Skeletal muscle cell (primary cell): ENCODE results near the gene CCDC138.

Source experiments
- DNase-seq: peaks from one replicate; pipeline ENCODE4 v3.0.0-alpha.2; 2010; ENCODE audit warnings: low read depth
- H3K4me3 ChIP-seq: 2 replicates; pipeline ENCODE4 v1.5.1; 2011; ENCODE audit warnings: low read depth, mild to moderate bottlenecking, control low read depth, low read length, moderate library complexity

CCDC138 gene

DNA sequence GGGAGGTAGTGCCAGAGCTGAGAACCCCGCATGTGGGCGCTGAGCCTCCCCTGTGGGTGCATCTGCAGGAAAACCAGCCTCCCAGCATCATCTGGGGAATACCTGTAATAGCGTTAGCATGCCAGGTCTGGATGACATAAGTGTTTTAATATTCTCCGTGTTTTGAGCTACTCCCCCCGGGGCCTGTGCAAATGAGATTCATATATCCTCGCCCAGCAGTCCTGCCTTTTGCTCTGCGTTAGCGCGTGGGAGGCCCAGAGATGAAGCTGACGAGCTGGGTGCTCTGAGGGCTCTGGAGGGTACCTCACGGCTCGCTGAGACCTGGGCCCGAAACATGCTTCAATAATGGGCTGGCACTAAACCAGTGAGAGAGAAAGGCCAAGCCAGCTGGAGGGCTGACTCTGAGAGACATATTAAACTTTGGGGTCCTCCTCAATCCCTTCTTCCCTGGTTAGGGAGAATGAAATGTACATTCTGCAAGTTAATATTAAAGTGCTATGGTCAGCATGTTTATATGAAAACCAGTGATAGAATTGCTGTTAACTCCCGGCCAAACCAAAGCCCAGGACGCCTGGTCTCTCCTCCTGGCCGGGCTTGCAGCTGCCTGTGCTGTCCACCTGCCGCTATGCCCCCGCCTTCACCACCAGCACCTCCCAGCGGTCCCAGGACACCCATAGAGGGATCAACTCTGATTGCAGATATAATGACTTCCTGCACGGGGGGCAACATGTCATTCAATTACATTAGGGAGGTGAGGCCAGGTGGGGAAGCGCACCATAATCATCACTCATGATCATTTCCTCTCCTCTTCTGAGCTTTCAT, 125.4 kb downstream of the CCDC138 start:
- no peak for DNase-seq
- H3K4me3 ChIP-seq: no peak overlapping the region

DNA sequence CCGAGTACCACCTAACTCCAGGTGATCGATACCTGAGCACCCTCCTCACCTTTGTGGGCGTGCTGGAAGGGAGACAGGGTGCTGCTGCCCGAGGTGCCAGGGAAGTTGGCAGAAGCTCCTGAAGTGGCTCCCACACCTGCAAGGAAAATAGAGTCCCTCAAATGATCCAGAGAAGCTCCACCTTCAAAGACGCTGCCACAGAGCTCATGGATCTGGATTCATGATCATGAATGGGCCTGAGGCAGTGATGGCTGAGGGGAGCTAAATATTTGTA, 126.0 kb downstream of the CCDC138 start:
- no peak for DNase-seq
- no peak overlapping the region for H3K4me3 ChIP-seq

DNA sequence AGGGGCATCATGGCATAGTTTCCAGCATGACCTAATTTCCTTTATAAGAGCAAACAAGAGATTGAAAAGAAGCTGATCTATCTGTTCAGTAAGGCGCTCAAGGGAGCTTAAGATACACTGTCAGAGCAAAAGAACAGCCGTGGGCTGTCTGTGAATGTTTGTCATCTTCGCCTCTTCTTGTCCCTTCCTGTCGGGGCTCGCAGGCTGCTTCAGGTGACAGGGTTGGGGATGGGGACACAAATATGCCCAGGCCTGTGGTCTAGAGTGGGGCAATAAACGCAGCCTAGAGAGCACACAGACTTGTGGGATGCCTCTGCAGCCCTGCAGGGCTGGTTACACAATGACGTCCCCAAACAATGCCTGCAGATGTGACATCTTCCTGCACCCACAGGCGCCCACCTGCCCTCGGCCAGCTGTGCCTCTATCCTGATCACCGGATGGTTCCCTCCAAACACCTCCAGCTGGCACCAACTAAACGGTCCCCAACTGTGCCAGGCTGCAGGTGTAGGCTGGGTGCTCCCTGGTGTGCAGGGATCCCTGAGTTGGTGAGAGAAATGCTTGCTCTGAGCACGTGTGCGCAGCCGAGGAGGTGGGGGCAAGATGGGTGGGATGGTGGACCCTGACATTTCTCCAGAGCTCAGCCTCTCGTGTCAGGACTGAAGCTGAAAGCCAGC, 129.7 kb downstream of the CCDC138 start:
- no peak overlapping the region for H3K4me3 ChIP-seq
- no peak for DNase-seq

DNA sequence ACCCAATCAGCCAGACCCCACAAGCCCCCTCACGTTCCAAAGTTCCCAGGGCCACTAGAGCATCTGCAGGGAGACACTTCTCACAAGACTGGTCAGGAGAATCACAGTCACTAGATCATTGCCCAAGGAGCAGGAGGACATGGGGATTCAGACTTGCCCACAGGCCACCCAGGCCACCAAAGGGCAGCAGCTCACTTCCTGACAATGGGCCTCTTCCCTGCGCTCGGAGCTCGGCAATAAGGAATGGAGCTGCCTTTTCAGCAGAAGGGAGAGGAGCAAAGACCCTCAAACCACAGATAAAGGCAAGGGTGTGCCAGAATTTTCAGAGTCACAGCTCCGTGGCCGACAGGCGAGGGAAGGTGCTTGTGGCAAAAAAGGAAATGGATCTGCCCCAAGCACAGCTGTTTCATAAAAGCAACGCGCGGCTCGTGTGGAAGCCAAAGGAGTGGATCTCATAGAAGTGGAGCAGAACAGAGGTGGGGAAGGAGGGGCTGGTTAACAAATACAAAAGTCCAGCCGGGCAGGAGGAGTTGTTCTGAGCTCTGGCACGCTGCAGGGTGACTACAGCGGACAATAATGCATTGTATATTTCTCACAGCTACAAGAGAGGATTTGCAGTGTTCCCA, 130.3 kb downstream of the CCDC138 start:
- H3K4me3 ChIP-seq: no peak overlapping the region
- no peak for DNase-seq

DNA sequence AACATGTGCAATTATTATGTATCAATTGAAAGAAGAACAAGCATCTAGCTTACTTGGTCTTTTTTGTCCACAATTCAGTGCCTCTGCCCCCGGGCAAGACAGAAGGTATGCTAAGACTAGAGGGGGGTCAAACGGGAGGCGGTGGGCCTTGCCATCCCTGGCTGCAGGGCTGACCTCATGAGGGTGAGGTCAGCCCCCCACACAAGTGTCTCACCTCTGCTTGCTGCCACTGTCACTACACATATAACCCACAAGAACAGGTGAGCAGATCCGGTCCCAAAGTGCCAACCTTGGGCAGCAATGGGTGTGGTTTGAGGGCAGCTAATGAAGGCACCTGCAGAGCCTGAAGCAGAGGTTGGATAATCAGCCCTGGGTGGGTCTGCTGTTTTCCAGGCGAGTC, 131.0 kb downstream of the CCDC138 start:
- H3K4me3 ChIP-seq: no peak overlapping the region
- DNase-seq: no peak

DNA sequence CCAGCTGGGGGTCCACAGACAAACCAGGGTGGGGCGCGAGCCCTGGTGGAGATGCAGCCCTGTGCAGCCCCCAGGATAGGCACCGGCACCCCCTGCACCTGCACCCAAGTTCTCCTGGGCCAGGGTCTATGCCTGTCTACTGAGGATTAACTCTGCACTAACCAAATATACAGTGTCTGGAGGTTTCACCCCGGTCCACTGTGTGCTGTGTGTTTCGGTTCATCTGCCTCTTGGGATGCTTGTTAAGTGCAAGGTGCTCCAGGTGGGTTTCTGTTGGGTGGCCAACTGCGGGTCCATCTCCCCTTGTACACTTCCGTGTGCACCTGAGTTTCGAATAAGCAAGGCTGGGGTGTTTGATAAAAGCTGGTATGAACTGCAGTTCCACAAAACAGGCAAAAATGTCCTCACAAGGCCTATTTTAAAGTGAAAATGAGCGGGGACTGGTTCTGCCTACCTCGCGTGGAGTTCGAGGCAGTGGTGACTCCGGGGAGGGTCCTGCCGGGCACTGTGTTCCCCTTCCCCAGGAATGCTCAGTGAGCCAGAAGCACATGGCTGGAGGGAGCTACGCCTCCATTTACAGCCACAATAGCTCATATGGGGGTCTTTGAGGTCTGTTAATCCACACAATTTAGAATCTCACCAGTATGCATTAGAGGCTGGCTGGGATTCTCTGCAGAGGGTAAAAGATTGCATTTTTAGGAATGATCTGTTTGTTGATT, 131.7 kb downstream of the CCDC138 start:
- no peak for DNase-seq
- no peak overlapping the region for H3K4me3 ChIP-seq

DNA sequence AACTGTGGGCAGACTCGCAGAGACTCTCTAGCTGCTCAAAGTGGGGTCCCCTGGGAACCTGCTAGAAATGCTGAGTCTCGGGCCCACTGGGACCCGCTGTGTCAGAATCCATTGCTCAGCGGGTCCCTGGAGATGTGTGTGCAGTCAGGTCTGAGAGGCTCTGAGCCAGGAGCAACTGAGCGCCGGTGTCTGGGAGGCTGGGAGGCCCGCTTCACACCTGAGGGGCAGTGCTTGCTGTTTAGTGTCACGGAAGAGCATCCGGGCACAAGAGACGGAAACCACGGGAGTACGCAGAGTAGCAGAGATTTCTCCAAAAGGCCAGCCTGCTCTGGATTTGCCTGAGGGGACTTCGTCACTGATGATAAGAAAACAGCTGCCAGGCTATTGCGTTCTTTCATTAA, 132.4 kb downstream of the CCDC138 start:
- DNase-seq: no peak
- H3K4me3 ChIP-seq: no peak overlapping the region

DNA sequence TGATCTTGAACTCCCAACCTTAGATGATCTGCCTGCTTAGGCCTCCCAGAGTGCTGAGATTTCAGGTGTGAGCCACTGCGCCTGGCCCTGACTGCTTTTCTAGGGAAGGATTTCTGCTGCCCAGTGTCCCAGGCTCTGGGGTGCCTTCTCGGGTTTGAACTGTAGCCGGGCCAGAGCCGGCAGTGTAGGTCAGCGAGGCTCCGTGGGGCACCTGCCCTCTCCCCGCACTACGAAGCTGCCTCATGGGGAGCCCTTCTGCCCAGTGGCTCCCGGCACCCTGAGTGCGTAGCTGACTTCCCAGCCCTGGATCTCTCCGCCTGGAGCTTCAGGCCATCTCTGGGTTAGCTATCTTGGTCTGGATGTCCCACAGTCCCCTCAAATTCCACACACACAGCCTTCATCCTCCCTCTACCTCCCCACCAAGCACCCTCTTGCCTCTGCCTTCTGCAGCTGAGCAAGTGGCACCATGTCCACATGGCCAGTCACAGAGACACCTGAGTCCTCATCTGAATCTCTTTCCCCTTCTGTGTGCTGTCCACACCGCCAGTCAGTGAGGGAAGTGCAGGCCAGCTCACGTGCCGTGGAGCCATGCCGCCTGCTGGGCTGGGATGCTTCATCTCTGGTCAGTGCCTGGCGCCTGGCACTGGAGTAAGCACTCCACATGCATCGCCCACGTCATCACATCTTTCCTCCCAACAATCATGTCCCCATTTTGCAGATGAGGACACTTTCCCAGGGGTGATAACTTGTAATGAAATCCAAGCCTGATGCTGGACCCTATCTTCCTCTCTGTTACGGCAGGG, 133.2 kb downstream of the CCDC138 start:
- no peak for DNase-seq
- no peak overlapping the region for H3K4me3 ChIP-seq

DNA sequence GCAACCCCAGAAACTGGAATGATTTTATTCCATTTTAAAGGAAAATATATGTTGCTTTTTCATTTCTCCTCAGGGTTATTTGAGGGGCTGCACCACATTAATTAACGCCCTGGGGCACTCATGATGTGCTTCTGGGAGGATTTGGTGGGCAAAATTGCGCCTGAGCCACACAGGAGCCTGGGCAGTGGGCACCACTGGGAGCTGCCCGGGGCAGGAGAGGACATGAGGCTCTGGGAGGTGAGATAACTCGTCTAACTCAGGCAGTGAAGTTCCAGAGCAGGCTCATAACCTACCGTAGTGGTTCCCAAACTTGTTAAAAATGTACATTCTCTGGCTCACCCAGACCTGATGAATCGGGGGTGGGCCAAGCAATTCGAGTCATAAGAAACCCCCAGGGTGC, 134.1 kb downstream of the CCDC138 start:
- no peak for DNase-seq
- no peak overlapping the region for H3K4me3 ChIP-seq

DNA sequence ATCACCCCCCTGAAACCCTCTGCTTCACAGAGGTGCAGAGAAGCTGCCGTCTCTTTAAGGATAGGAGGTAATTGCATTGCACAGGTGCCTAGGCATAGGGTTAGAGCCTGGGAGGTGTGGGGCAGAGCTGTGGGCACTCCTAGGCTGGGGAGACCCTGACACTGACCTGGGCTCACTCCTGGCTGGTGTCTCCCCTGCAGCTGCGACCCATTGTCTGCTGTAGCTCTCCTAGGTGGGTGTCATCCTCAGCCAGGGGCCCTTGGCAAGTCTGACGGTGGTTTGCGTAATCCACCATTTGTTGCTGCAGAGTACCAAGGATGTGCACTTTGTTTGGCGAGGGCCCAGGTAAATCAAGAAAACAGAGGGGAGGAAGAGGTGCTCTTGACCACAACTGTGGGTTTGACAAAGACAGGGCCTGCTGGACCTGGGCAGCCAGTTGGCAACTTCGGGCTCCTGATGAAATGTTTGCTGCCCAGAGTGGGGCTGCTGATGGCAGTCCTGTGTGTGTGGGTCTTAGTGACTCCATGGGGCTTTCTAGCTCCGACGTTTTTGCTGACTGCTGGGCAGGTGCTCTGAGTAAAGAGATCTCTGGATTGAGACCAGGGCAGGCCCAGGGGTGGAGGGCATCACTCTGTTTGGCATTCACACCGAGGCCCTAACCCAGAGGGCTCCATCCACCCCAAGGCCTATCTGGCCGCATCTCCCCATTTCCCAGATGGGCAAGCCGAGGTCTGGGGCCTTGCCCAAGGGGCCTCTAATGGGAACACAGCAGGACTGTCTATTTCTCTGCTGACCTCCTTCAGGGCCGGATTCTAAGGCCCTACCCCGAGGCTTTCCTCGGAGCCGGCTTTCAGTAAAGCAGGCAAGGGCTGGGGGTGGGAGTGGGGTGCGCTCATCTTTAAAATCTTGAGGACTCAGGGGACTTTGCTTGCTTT, 134.8 kb downstream of the CCDC138 start:
- no peak overlapping the region for H3K4me3 ChIP-seq
- DNase-seq: no peak

DNA sequence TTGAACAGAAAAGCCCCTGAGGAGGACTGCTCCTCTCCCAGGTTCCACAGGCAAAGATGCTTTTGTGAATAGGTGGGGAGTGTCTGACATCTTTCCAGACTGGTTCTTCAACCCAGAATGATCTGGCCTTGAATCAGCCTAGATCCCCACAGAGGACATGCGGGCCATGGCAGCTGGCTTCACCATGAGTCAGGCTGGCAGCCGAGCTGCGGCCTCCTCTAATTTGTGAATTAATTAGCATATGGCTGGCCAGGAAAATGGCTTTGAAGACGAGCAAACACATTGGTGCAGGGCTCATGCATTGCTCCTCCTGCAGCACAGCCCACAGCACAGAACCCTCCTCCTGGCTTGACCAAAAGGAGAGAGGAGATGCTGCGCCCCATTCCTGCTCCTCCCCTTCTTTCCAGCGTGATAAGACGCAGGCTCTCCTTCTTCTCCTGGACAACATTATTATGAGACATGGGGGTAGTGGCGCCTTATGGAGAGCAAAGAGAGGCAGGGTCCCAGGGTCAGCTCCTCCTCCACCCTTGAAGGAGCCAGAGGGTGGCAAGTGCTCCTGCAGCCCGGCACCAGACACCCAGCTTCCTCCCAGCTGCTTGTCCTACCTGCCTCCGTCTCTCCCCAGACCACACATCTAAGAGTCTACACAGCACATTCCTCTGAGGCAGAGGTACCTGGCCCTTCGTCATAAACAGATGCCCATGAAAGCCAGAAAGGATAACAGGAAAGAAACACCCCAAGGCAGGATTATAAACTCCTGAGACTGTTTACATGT, 135.8 kb downstream of the CCDC138 start:
- DNase-seq: no peak
- H3K4me3 ChIP-seq: no peak overlapping the region

DNA sequence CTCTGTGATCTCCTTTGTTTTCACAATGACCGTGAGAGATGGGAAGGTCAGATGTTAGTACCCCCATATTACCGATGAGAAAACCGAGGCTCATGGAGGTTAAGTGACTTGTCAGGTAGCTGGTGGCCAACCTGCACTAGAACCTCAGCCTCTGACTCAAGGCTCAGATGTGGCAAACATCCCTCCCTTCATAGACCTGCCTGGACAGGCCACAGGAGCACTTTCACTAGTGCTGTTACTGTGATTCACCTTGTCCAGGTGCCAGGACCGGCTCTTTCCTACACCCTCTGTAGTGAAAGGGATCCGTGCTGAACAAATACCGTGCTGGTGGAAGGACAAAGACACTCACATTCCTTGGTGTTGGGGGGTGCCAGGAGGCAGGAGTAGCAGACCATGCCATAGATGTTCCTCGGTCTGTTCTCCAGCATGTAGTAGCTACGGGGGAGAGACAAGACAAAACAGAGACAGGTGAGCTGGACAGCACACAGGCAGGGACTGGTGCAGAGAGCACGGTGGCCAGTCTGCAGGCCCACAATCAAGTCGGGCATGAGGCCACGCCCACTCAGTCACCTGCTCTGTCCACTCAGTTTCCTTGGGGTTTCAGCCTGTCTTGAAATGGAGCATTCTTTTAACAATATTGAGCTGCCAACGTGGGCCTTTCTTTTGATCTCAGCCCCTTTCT, 136.6 kb downstream of the CCDC138 start:
- no peak for DNase-seq
- H3K4me3 ChIP-seq: no peak overlapping the region

DNA sequence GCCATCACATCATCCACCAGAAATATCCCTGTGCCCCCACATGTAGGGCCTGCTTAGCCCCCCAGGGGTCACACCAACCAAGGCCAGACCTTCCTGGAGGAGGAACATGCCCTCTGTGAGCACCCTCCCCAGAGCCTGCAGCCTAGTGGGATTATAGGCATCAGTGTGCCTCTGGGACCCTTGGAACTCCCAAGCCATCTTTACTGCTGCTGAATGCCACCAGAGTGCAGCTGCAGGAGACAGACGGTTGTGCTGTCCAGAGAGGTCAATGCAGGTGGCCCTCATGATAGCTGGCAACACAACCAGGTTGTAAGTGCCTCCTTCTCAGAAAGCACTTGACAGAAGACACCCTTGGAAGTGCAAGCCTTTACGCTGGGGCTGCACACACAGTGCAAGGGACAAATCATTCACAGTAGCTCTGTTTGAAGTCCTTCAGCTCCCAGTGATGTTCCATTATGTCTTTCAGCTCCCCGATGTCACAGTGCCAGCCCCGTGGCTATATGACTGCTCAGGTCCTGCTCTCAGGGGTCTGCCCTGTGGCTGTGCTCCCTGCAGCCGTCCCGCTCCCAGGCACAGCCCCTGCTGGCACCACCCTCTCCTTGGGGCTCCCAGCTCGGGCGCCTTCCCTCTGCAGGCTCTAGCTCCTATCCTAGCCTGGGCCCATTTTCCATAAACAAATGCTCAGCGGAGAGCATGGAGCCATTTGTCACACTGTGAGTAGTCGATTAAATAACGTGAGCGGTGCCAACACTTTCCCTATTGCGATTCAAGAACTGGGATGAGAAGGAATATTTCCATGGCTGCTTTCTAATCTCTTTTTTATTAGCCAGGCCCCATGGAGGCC, 137.4 kb downstream of the CCDC138 start:
- no peak overlapping the region for H3K4me3 ChIP-seq
- DNase-seq: no peak

DNA sequence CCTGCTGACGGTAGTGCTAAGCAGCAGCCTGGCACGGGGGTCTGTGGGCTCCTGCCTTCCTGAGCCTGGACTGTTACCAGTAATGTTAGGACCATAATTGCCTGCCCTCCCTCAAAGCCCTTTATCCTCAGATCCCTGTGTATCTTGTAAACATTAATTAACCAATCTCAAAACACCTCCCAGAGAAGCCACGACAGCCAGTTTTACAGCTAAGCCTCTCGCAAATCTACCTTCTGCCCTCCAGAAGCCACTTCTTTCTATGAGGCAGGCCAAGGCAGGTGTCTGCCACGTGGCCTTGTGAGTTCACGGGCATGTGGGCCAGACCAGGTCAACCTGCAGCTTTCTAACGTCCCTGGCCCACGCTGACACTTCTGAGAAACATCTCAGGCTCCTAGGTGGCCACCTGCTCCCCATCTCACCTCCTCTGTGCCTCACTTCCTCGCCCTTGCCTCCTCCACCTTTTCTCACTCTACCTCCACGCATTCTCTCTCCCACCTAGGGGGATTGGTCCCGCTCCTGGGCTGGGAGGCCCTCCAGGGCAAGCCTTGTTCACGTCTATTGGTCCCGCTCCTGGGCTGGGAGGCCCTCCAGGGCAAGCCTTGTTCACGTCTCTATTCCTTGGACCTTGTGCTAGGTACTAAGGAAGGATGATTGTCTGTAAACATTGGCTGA, 138.1 kb downstream of the CCDC138 start:
- DNase-seq: no peak

DNA sequence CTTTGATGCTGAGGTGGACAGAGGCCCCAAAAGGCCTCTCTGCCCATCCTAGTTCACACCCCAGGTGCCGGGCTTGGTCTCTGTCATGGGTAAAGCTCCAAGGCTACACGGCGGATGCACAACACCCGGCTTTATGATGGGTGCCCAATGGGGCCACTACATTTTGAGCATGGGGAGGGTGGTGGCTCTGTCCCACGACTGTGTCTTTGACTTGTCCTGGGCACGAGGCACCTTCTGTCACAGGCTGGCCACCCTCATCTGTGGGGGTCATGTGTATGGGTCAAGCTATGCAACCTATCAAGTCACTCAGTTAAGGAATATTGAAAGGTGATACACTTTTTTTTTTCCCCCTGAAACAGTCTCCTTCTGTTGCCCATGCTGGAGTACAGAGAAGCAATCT, 138.7 kb downstream of the CCDC138 start:
- no peak for DNase-seq
- H3K4me3 ChIP-seq: no peak overlapping the region

More for the DNA sequence above, 138.1 kb downstream of the CCDC138 start:
- H3K4me3 ChIP-seq: no peak overlapping the region

DNA sequence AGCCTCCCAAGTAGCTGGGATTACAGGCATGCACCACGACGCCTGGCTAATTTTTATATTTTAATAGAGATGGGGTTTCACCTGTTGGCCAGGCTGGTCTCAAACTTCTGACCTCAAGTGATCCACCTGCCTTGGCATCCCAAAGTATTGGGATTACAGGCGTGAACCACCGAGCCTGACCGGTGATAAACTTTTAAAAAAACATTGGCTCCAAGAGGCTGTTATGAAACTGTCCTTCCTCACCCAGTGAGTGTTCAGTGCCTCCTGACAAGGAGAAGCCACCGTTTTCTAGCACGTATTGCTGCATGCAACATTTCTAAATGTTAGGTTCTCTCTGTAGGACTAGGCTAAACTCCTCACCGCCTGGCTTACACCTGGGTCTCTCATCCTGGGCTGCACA, 139.2 kb downstream of the CCDC138 start:
- H3K4me3 ChIP-seq: no peak overlapping the region
- no peak for DNase-seq
